Loucy (cell line): ENCODE results near the gene PLPP1.

Experiments
- CTCF ChIP-seq: fragments of 200-600 bp; sonication (generic); conservative IDR thresholded peaks from 2 replicates; pipeline ENCODE4 v1.5.1; 2014; ENCODE audit warnings: mild to moderate bottlenecking, antibody characterized with exemption, low read length
- EZH2phosphoT487 ChIP-seq: fragments of 200-600 bp; IDR thresholded peaks from 2 replicates; pipeline ENCODE4 v1.6.1; 2018; ENCODE audit warnings: antibody characterized with exemption, mild to moderate bottlenecking, moderate library complexity, borderline replicate concordance

- TF ChIP-seq CTCF (no peak), EZH2phosphoT487 (no peak)
These were observed 142.1 kb downstream of the PLPP1 start for GRCh38 chr5:55392669-55393068.
